Trophoblast cell (in vitro differentiated cells and primary cell): ENCODE measurements around the gene BTBD19.

Experiments
- DNase-seq, 2 donors: peaks; one replicate each; pipeline ENCODE4 v3.0.0-alpha.2; 2016
- H2AFZ ChIP-seq: 2 replicates; pipeline ENCODE4 v1.6.1; 2013; ENCODE audit warnings: low read length, moderate library complexity, mild to moderate bottlenecking; ENCODE audit not compliant: insufficient read depth, poor library complexity
- H2AK5ac ChIP-seq: 2 replicates; pipeline ENCODE4 v1.6.1; 2013; ENCODE audit warnings: mild to moderate bottlenecking, low read length
- H2BK120ac ChIP-seq: 2 replicates; pipeline ENCODE4 v1.6.1; 2013; ENCODE audit warnings: low read length, mild to moderate bottlenecking, moderate library complexity; ENCODE audit not compliant: insufficient read depth, poor library complexity
- H2BK12ac ChIP-seq: 2 replicates; pipeline ENCODE4 v1.6.1; 2013; ENCODE audit warnings: mild to moderate bottlenecking, low read length, moderate library complexity
- H2BK5ac ChIP-seq: 2 replicates; pipeline ENCODE4 v1.6.1; 2013; ENCODE audit warnings: low read length, low read depth, moderate library complexity, mild to moderate bottlenecking; ENCODE audit not compliant: poor library complexity
- H3K14ac ChIP-seq: 2 replicates; pipeline ENCODE4 v1.6.1; 2013; ENCODE audit warnings: mild to moderate bottlenecking, low read length
- H3K18ac ChIP-seq: 2 replicates; pipeline ENCODE4 v1.6.1; 2013; ENCODE audit warnings: mild to moderate bottlenecking, low read length
- H3K23ac ChIP-seq: 2 replicates; pipeline ENCODE4 v1.6.1; 2013; ENCODE audit warnings: low read length
- H3K27ac ChIP-seq: 2 replicates; pipeline ENCODE4 v1.5.1; 2013; ENCODE audit warnings: low read depth, mild to moderate bottlenecking, inconsistent platforms, low read length, moderate library complexity
- H3K27me3 ChIP-seq: 2 replicates; pipeline ENCODE4 v1.6.1; 2013; ENCODE audit warnings: inconsistent platforms, mild to moderate bottlenecking, low read length, moderate library complexity; ENCODE audit not compliant: insufficient read depth
- H3K36me3 ChIP-seq, 2 experiments: 1 replicate in 1 of 2; 2 replicates in 1 of 2; pipeline ENCODE4 v1.6.1; 2013; ENCODE audit warnings: low read length in 2 of 2, mild to moderate bottlenecking in 2 of 2, moderate library complexity in 1 of 2; ENCODE audit not compliant: insufficient read depth in 2 of 2, control insufficient read depth in 1 of 2
- H3K4ac ChIP-seq: 2 replicates; pipeline ENCODE4 v1.6.1; 2013; ENCODE audit warnings: low read depth, mild to moderate bottlenecking, low read length, moderate library complexity
- H3K4me1 ChIP-seq, 2 experiments: 1 replicate in 1 of 2; 2 replicates in 1 of 2; pipeline ENCODE4 v1.6.1; 2013; ENCODE audit warnings: low read length in 2 of 2, mild to moderate bottlenecking in 2 of 2, moderate library complexity in 1 of 2; ENCODE audit not compliant: insufficient read depth in 2 of 2, control insufficient read depth in 1 of 2
- H3K4me2 ChIP-seq: 2 replicates; pipeline ENCODE4 v1.6.1; 2013; ENCODE audit warnings: inconsistent platforms, mild to moderate bottlenecking, low read length, moderate library complexity
- H3K4me3 ChIP-seq: 2 replicates; pipeline ENCODE4 v1.5.1; 2013; ENCODE audit warnings: mild to moderate bottlenecking, low read depth, low read length, inconsistent platforms
- H3K79me1 ChIP-seq: one replicate; pipeline ENCODE4 v1.6.1; 2013; ENCODE audit warnings: low read length
- H3K79me2 ChIP-seq: 2 replicates; pipeline ENCODE4 v1.6.1; 2013; ENCODE audit warnings: low read length, mild to moderate bottlenecking; ENCODE audit not compliant: control insufficient read depth, insufficient read depth, poor library complexity
- H3K9ac ChIP-seq: 2 replicates; pipeline ENCODE4 v1.6.1; 2013; ENCODE audit warnings: mild to moderate bottlenecking, low read length
- H3K9me3 ChIP-seq: 2 replicates; pipeline ENCODE4 v1.6.1; 2013; ENCODE audit warnings: low read depth, mild to moderate bottlenecking, control low read depth, inconsistent platforms, low read length; ENCODE audit not compliant: insufficient read depth
- H4K12ac ChIP-seq: 2 replicates; pipeline ENCODE4 v1.6.1; 2013; ENCODE audit warnings: low read depth, mild to moderate bottlenecking, low read length, moderate library complexity
- H4K8ac ChIP-seq: 2 replicates; pipeline ENCODE4 v1.6.1; 2013; ENCODE audit warnings: low read depth, mild to moderate bottlenecking, low read length, moderate library complexity
- H4K91ac ChIP-seq: one replicate; pipeline ENCODE4 v1.6.1; 2013; ENCODE audit warnings: low read depth, mild to moderate bottlenecking, low read length, moderate library complexity
- WGBS: extraction: QIAGEN DNeasy Blood & Tissue Kit; methylation state at CpG from one replicate; pipeline ENCODE4 v1.1.7; 2013; ENCODE audit warnings: missing lambda C conversion rate; ENCODE audit not compliant: insufficient read length, insufficient coverage; ENCODE audit errors: extremely low coverage; 5-methylcytosine and 5-hydroxymethylcytosine counted together

The BTBD19 gene

DNA sequence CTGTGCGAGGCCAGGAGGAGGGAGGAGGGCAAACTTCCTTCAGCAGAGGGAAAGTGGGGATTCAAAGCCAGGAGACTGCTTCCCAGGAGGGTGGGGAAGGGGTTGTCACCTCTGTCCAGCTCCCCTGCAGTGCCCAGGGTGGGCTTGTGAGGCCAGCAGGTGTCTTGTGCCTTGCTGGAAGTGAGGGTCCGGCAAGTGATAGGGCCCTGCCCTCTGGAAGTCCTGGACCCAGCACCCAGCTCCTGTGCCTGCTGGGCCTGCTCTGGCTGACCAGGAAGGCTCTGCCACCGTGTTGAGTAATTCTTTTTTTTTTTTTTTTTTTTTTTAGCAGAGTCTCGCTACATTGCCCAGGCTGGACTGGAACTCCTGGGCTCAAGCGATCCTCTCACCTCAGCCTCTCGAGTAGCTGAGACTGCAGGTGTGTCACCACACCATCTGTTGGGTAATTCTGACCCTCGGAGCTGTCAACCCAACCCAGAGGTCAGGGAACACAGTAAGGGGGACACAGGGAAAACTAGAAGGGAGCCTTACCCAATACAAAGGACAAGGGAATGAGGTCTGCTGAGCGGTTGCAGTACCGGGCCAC is 21.4 kb upstream of the BTBD19 start:
- Histone ChIP-seq H2AFZ (no peak overlapping the region), H3K27ac (no peak overlapping the region), H2BK12ac (no peak overlapping the region), H3K27me3 (no peaks in the 10 kb centered on the region), H3K4ac (no peak overlapping the region), H4K12ac (no peak overlapping the region), H3K79me1 (peaks cover 2% of the 10 kb centered on the region), H3K18ac (no peak overlapping the region), H3K4me2 (peak overlapping the region; percentile 57), H3K14ac (no peak overlapping the region), H3K9me3 (peaks cover 2% of the 10 kb centered on the region), H3K36me3 (no peaks in the 10 kb centered on the region), H2BK5ac (no peak overlapping the region), H3K23ac (no peak overlapping the region), H2AK5ac (no peak overlapping the region), H3K9ac (no peak overlapping the region), H4K8ac (peak overlapping the region; percentile 3), H3K79me2 (no peaks in the 10 kb centered on the region), H3K4me1 (peaks cover 3 to 17% of the 10 kb centered on the region in 2 experiments), H2BK120ac (no peak overlapping the region), H3K4me3 (no peak overlapping the region), H4K91ac (no peak overlapping the region)
- DNase-seq, result peak in 1 of 2 donors; percentile 15
- no CpG with 5 or more reads among the region's 9 CpGs for WGBS

GRCh38 chr1:44787506-44787905 is 20.8 kb upstream of the BTBD19 start:
- WGBS, result no CpG with 5 or more reads among the region's 10 CpGs
- no peak overlapping the region for H4K12ac ChIP-seq

GRCh38 chr1:44788120-44788860 is 20.0 kb upstream of the BTBD19 start, which contains the start of gene BEST4:
TSS of gene BEST4 (minus strand) at chr1:44788170. CDS start at chr1:44787705, 465 bp downstream.
- H4K8ac ChIP-seq, result no peak within 1 kb of the TSS
- no peaks in the 10 kb centered on the region for H3K36me3 ChIP-seq
- H2AK5ac ChIP-seq, result no peak within 1 kb of the TSS
- H3K79me1 ChIP-seq, result peaks cover 2% of the 10 kb centered on the region
- no peak within 1 kb of the TSS for H3K14ac ChIP-seq
- no peaks in the 10 kb centered on the region for H3K79me2 ChIP-seq
- H2BK120ac ChIP-seq, result no peak within 1 kb of the TSS
- H3K27me3 ChIP-seq, result no peaks in the 10 kb centered on the region
- no peak within 1 kb of the TSS for H3K9ac ChIP-seq
- WGBS, result no CpG with 5 or more reads among the region's 9 CpGs
- H4K91ac ChIP-seq, result no peak within 1 kb of the TSS
- H3K9me3 ChIP-seq, result peaks cover 2% of the 10 kb centered on the region
- H3K18ac ChIP-seq, result no peak within 1 kb of the TSS
- no peak within 1 kb of the TSS for H3K27ac ChIP-seq
- H3K23ac ChIP-seq, result no peak within 1 kb of the TSS
- no peak within 1 kb of the TSS for H3K4ac ChIP-seq
- no peak within 1 kb of the TSS for H4K12ac ChIP-seq
- H3K4me2 ChIP-seq, result no peak within 1 kb of the TSS
- H3K4me3 ChIP-seq, result no peak within 1 kb of the TSS
- H3K4me1 ChIP-seq, result peaks cover 3 to 17% of the 10 kb centered on the region in 2 experiments
- DNase-seq, result no peak
- no peak within 1 kb of the TSS for H2BK12ac ChIP-seq
- no peak within 1 kb of the TSS for H2BK5ac ChIP-seq
- no peak within 1 kb of the TSS for H2AFZ ChIP-seq

More at GRCh38 chr1:44787506-44787905, 20.8 kb upstream of the BTBD19 start:
- no peak overlapping the region for H3K4me3 ChIP-seq
- H3K18ac ChIP-seq, result no peak overlapping the region
- H3K14ac ChIP-seq, result no peak overlapping the region
- no peaks in the 10 kb centered on the region for H3K79me2 ChIP-seq
- H2BK120ac ChIP-seq, result no peak overlapping the region
- no peak overlapping the region for H3K4ac ChIP-seq
- H3K23ac ChIP-seq, result no peak overlapping the region
- H2AK5ac ChIP-seq, result no peak overlapping the region
- H3K9ac ChIP-seq, result no peak overlapping the region
- no peaks in the 10 kb centered on the region for H3K27me3 ChIP-seq
- no peaks in the 10 kb centered on the region for H3K36me3 ChIP-seq
- H2BK5ac ChIP-seq, result no peak overlapping the region
- H3K27ac ChIP-seq, result no peak overlapping the region
- H3K4me2 ChIP-seq, result no peak overlapping the region
- no peak overlapping the region for H2AFZ ChIP-seq
- H3K9me3 ChIP-seq, result peaks cover 2% of the 10 kb centered on the region
- H3K4me1 ChIP-seq, result peaks cover 3 to 17% of the 10 kb centered on the region in 2 experiments
- H4K91ac ChIP-seq, result no peak overlapping the region
- H4K8ac ChIP-seq, result no peak overlapping the region
- H2BK12ac ChIP-seq, result no peak overlapping the region
- DNase-seq, result no peak
- peaks cover 2% of the 10 kb centered on the region for H3K79me1 ChIP-seq

GRCh38 chr1:44790968-44791801 is 17.1 kb upstream of the BTBD19 start:
- Histone ChIP-seq H2AFZ (no peak overlapping the region), H3K27me3 (no peaks in the 10 kb centered on the region), H3K79me2 (no peaks in the 10 kb centered on the region), H4K91ac (no peak overlapping the region), H4K12ac (no peak overlapping the region), H3K4me3 (no peak overlapping the region), H3K14ac (no peak overlapping the region), H3K36me3 (no peaks in the 10 kb centered on the region), H3K9me3 (no peaks in the 10 kb centered on the region), H2BK120ac (no peak overlapping the region), H3K23ac (no peak overlapping the region), H3K27ac (no peak overlapping the region), H3K4ac (no peak overlapping the region), H3K9ac (no peak overlapping the region), H2BK5ac (no peak overlapping the region), H4K8ac (no peak overlapping the region), H3K79me1 (peaks cover 2% of the 10 kb centered on the region), H2BK12ac (no peak overlapping the region), H3K18ac (no peak overlapping the region), H2AK5ac (no peak overlapping the region), H3K4me1 (peaks cover 0 to 4% of the 10 kb centered on the region in 2 experiments), H3K4me2 (no peak overlapping the region)
- WGBS, result no CpG with 5 or more reads among the region's 7 CpGs
- DNase-seq, result no peak
